ENCODE data around the gene R3HDM4. TPM values are rescaled to one million over a fixed set of nuclear protein-coding genes. Genes with fewer than 3 reads are reported as not detected.
A peak's percentile ranks its signal among the peaks of the same experiment; 100 is the strongest.

The R3HDM4 gene
- total and polyA plus RNA-seq, 2 donors: 16.0 to 62.3 TPM

DNA sequence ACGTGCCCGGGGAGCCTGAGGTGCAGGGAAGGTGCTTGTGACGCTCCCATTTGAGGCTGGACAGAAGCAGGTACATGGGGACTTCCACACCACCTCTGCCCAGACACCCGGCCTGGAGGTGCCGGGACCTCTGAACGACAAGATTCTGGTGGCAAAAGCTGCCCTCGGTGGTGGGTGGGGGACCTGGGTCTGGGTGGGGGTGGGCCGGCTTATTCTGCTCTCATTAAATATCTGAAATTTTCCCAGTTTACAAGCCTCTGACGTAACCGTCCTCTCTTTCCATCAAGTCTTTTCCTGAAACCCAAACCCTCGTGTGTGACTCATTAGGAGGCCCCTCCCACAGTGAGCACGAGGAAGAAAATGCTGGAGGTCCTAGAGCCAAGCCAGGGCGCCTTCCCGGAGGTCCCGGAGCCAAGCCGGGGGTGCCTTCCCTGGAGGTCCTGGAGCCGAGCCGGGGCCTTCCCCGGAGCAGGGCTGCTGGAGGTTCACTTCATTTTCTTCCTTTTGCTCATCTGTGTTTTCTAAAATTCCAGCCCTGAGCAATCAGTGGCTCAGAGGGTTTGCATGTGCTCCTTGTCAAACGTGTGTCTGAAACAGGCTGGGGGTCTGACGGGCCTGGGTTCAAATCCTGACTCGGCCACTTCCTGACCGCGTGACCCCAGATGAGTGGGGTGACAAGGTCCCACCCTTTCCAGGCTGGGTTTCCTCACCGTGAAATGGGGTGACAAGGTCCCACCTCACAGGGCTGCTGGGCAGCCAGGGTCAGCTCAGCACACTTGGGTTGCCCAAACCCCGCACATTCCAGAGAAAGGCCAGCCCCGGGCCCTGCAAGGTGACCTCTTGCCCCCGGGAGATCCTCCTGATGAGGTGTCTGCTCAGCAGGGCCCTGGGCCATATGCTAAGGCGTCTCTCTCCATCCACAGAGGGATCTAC, 43.5 kb downstream of the R3HDM4 start:
- Histone ChIP-seq H3K36me3 (ENCODE audit: insufficient read depth) (peaks cover 2% of the 10 kb centered on the region), H3K4me3 (ENCODE audit: low read depth, low read length) (no peak overlapping the region), H3K4me1 (ENCODE audit: insufficient read depth) (no peaks in the 10 kb centered on the region), H3K27ac (ENCODE audit: low read depth) (peak overlapping the region; percentile 83)
- no peak for DNase-seq (ENCODE audit: extremely low spot score)
- WGBS: 45% methylated on average over 29 of the region's 29 CpGs

DNA sequence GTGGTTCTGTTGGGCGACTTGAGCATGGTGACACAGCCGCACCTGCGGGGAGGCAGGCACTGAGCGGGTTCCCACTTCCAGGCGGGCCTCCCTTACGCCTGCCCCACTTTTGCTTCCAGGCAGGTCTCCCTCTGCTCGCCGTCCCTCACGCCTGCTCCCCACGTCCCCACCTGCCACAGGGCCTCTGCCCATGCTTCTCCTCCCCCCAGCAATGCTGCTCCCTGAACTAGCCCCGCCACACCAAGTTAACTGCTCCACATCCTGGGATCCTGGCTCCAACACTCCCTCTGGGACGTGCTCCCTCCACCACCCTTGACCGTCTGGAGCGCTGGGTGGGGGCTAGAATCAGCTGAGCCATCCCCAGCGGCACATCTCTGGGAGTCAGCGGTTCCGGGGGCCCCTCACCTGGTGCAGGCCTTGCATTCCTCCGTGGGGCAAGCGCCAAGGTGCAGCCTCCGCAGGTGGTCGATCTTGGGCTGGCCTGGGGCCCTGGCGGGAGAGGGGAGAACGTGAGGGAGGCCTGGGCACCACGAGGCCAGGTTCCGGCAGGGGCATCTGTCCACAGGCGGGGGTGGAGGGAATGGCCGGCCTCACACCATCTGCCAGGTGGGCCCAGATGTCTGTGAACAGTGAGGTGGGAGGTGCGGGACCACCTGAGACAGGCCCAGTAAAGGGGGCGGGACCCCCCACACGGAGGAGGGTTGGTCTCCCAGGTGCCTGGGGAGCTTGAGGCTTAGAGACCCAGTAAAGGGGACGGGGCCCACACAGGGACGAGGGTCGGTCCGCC, 44.4 kb downstream of the R3HDM4 start:
- WGBS: 87% methylated on average over 34 of the region's 34 CpGs
- Histone ChIP-seq H3K4me1 (ENCODE audit: insufficient read depth) (no peaks in the 10 kb centered on the region), H3K27ac (ENCODE audit: low read depth) (peak overlapping the region; percentile 83), H3K4me3 (ENCODE audit: low read depth, low read length) (no peak overlapping the region), H3K36me3 (ENCODE audit: insufficient read depth) (peaks cover 2% of the 10 kb centered on the region)
- no peak for DNase-seq (ENCODE audit: extremely low spot score)

DNA sequence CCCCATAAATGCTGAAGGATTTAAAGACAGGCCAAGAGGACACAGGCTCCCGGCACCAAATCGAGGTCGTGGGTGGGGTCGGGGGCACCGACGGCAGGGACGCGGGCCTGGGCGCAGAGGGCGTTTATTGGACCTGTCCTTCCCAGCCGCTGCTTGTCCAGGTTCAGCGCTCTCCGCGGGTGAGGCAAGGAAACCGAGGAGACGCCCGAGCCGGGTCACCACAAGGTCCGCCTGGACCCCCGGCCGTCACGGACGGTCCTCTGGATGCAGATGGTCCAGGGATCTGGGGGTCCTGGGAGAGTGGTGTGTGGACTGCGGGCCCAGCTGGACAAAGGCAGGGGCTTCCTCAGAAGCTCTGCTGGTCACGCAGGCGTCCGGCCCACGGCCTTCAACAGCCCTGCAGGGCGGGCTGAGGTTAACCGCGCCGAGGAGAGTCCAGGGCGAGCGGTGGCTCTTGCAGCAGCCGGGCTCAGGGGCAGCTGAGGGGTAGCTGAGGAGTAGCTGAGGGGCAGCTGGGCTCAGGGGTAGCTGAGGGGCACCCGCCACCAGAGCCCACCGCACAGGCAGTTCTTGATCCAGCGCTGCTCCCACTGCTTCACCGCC, 45.1 kb downstream of the R3HDM4 start:
- Histone ChIP-seq H3K27ac (ENCODE audit: low read depth) (no peak overlapping the region), H3K36me3 (ENCODE audit: insufficient read depth) (peaks cover 2% of the 10 kb centered on the region), H3K4me1 (ENCODE audit: insufficient read depth) (no peaks in the 10 kb centered on the region), H3K4me3 (ENCODE audit: low read depth, low read length) (no peak overlapping the region)
- no peak for DNase-seq (ENCODE audit: extremely low spot score)
- 93% methylated on average over 39 of the region's 39 CpGs for WGBS

- H3K36me3 ChIP-seq (ENCODE audit: insufficient read depth): peaks cover 2% of the 10 kb centered on the region
- no peak overlapping the region for H3K4me3 ChIP-seq (ENCODE audit: low read depth, low read length)
- no peak overlapping the region for H3K27ac ChIP-seq (ENCODE audit: low read depth)
- H3K4me1 ChIP-seq (ENCODE audit: insufficient read depth): no peaks in the 10 kb centered on the region
- 78% methylated on average over 16 of the region's 16 CpGs for WGBS
- DNase-seq (ENCODE audit: extremely low spot score): no peak
Observed at GRCh38 chr19:867301-867793, 45.7 kb downstream of the R3HDM4 start.

GRCh38 chr19:866769-867300, 46.2 kb downstream of the R3HDM4 start:
- no peaks in the 10 kb centered on the region for H3K4me1 ChIP-seq (ENCODE audit: insufficient read depth)
- peaks cover 2% of the 10 kb centered on the region for H3K36me3 ChIP-seq (ENCODE audit: insufficient read depth)
- H3K27ac ChIP-seq (ENCODE audit: low read depth): no peak overlapping the region
- DNase-seq (ENCODE audit: extremely low spot score): no peak
- WGBS: 84% methylated on average over 38 of the region's 38 CpGs
- H3K4me3 ChIP-seq (ENCODE audit: low read depth, low read length): no peak overlapping the region

GRCh38 chr19:863315-863620, 49.8 kb downstream of the R3HDM4 start:
- Histone ChIP-seq H3K27ac (ENCODE audit: low read depth) (no peak overlapping the region), H3K4me3 (ENCODE audit: low read depth, low read length) (no peak overlapping the region), H3K4me1 (ENCODE audit: insufficient read depth) (peaks cover 1% of the 10 kb centered on the region), H3K36me3 (ENCODE audit: insufficient read depth) (no peaks in the 10 kb centered on the region)
- WGBS: 78% methylated on average over 7 of the region's 7 CpGs
- DNase-seq (ENCODE audit: extremely low spot score): no peak

DNA sequence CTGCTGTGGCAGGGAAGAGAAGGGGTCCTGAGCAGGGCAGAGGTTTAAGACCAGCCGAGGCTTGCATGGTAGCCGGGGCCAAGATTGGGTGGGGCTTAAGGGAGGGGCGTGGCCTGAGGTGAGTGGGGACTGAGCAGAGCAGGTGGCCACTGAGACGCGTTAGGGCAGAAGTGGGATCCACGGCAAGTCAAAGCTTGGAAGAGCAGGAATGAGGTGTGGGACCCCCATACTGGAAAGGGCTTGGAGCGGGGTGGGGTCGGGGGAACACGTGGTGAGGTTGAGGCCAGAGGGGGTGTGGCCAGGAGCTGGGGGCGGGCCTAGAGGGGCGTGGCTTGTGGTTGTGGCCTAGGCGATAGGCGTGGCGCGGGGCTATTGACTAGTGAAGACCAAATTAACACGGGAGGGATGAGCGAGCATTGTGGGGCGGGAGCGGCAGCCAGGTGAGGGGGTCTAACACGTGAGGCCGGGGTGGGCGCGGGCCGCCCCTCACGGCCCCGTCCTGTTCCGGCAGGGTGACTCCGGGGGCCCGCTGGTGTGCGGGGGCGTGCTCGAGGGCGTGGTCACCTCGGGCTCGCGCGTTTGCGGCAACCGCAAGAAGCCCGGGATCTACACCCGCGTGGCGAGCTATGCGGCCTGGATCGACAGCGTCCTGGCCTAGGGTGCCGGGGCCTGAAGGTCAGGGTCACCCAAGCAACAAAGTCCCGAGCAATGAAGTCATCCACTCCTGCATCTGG, 50.3 kb downstream of the R3HDM4 start:
- Histone ChIP-seq H3K36me3 (ENCODE audit: insufficient read depth) (no peaks in the 10 kb centered on the region), H3K27ac (ENCODE audit: low read depth) (no peak overlapping the region), H3K4me3 (ENCODE audit: low read depth, low read length) (no peak overlapping the region), H3K4me1 (ENCODE audit: insufficient read depth) (peaks cover 1% of the 10 kb centered on the region)
- DNase-seq (ENCODE audit: extremely low spot score): no peak
- 27% methylated on average over 48 of the region's 48 CpGs for WGBS

- H3K36me3 ChIP-seq (ENCODE audit: insufficient read depth): no peaks in the 10 kb centered on the region
- peaks cover 1% of the 10 kb centered on the region for H3K4me1 ChIP-seq (ENCODE audit: insufficient read depth)
- H3K4me3 ChIP-seq (ENCODE audit: low read depth, low read length): no peak overlapping the region
- no peak overlapping the region for H3K27ac ChIP-seq (ENCODE audit: low read depth)
- DNase-seq (ENCODE audit: extremely low spot score): no peak
- WGBS: 23% methylated on average over 60 of the region's 60 CpGs
Observed at GRCh38 chr19:861756-862580, 51.1 kb downstream of the R3HDM4 start.

- no peak for DNase-seq (ENCODE audit: extremely low spot score)
- Histone ChIP-seq H3K27ac (ENCODE audit: low read depth) (no peak overlapping the region), H3K4me1 (ENCODE audit: insufficient read depth) (peaks cover 1% of the 10 kb centered on the region), H3K36me3 (ENCODE audit: insufficient read depth) (no peaks in the 10 kb centered on the region), H3K4me3 (ENCODE audit: low read depth, low read length) (peak overlapping the region; percentile 43)
- 62% methylated on average over 35 of the region's 35 CpGs for WGBS
Observed at GRCh38 chr19:861141-861755, 51.8 kb downstream of the R3HDM4 start.

GRCh38 chr19:858868-859843, 53.9 kb downstream of the R3HDM4 start, which contains the start of gene CFD:
CFD (plus strand) TSS chr19:859664; CDS start chr19:859690, 26 bp downstream.
- Histone ChIP-seq H3K27ac (ENCODE audit: low read depth) (peak within 1 kb of the TSS; percentile 93), H3K4me1 (ENCODE audit: insufficient read depth) (peaks cover 1% of the 10 kb centered on the region), H3K36me3 (ENCODE audit: insufficient read depth) (no peaks in the 10 kb centered on the region), H3K4me3 (ENCODE audit: low read depth, low read length) (peak within 1 kb of the TSS; percentile 43)
- no peak for DNase-seq (ENCODE audit: extremely low spot score)
- WGBS: 32% methylated on average over 24 of the region's 24 CpGs

GRCh38 chr19:858284-858683, 54.7 kb downstream of the R3HDM4 start:
- Histone ChIP-seq H3K4me3 (ENCODE audit: low read depth, low read length) (no peak overlapping the region), H3K27ac (ENCODE audit: low read depth) (no peak overlapping the region), H3K36me3 (ENCODE audit: insufficient read depth) (no peaks in the 10 kb centered on the region), H3K4me1 (ENCODE audit: insufficient read depth) (peaks cover 1% of the 10 kb centered on the region)
- WGBS: 83% methylated on average over 9 of the region's 9 CpGs
- no peak for DNase-seq (ENCODE audit: extremely low spot score)

Measured in urinary bladder (tissue), 4 donors.